ENCODE results near the gene ZNF853. TPM values are rescaled to one million over a fixed set of nuclear protein-coding genes. Genes with fewer than 3 reads are reported as not detected.

The ZNF853 gene
- total RNA-seq: under 1 TPM; 0.60 to 0.81 TPM

GRCh38 chr7:6614953-6615722, at the start of gene ZNF853:
Gene ZNF853 (plus strand): TSS chr7:6615610. CDS start chr7:6616175, 565 bp downstream.

GRCh38 chr7:6577369-6578113, 37.9 kb upstream of the ZNF853 start, which contains the start of gene ZDHHC4:
Gene ZDHHC4 (plus strand): TSS chr7:6577454. CDS start chr7:6580562, 3,108 bp downstream.

GRCh38 chr7:6589829-6590644, 25.4 kb upstream of the ZNF853 start, which contains the start of gene INTS15:
Gene INTS15 (plus strand): TSS chr7:6590021. CDS start chr7:6590284, 263 bp downstream.

GRCh38 chr7:6636741-6637543, 21.5 kb downstream of the ZNF853 start, which contains the start of gene ZNF316:
Gene ZNF316 (plus strand): TSS chr7:6637318. CDS start chr7:6642410, 5,092 bp downstream.

Other genes starting within 250 kb of the ZNF853 start
- 100 to 1,000 TPM; 136 to 142 TPM for gene RAC1, start 241.1 kb upstream of the ZNF853 start, total RNA-seq
- gene DAGLB, start 167.7 kb upstream of the ZNF853 start, total RNA-seq: 10 to 100 TPM; 22.6 to 24.6 TPM
- gene KDELR2, start 131.5 kb upstream of the ZNF853 start, total RNA-seq: 10 to 100 TPM; 49.3 to 52.0 TPM
- under 1 TPM in 1 of 2 experiments, not detected in 1; 0.12 TPM for gene GRID2IP, start 64.1 kb upstream of the ZNF853 start, total RNA-seq
- 10 to 100 TPM; 33.6 to 36.8 TPM for gene ZDHHC4, start 38.2 kb upstream of the ZNF853 start, total RNA-seq
- 10 to 100 TPM; 38.6 to 41.1 TPM for gene INTS15, start 25.6 kb upstream of the ZNF853 start, total RNA-seq
- gene ZNF316, start 21.7 kb downstream of the ZNF853 start, total RNA-seq: 10 to 100 TPM; 29.8 to 34.0 TPM
- gene ZNF12, start 91.3 kb downstream of the ZNF853 start, total RNA-seq: 10 to 100 TPM; 28.9 to 29.6 TPM
- gene RSPH10B2, start 138.5 kb downstream of the ZNF853 start, total RNA-seq: not detected
- gene CCZ1B, start 210.7 kb downstream of the ZNF853 start, total RNA-seq: 10 to 100 TPM; 68.4 to 78.8 TPM